ENCODE measurements around the gene MS4A15. TPM values are rescaled to one million over a fixed set of nuclear protein-coding genes. Genes with fewer than 3 reads are reported as not detected.

Gene MS4A15
- total RNA-seq, 4 donors from 2014 or later = not detected

DNA sequence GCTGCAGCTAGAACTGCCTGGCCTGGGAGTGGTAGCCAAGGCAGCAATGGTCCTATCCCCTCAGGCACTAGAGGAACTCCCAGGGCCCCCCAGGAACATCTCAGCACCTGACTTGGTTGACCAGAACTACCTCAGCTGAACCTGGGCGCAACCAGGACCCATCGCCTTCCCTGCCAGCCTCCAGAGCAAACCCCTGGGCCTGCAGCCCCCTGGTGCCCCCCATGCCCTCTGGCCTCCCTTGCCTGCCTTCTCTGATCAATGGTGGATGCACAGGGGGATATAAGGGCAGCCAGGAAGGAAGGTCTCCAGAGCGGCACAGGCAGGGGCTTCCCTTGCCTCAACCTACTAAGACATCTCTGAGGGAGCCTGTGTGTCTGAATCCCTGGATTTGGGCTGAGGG is 42.0 kb downstream of the MS4A15 start:
- no peaks in the 10 kb centered on the region for H3K36me3 ChIP-seq
- no peak for TF ChIP-seq CTCF (IDR thresholded peaks at IDR 0.05)
- no peak for TF ChIP-seq POLR2A (IDR thresholded peaks at IDR 0.05)
- DNase-seq = no peak
- H3K9me3 ChIP-seq = no peaks in the 10 kb centered on the region
- intact Hi-C loops (cut with DNase I) = no loop called here
- H3K27ac ChIP-seq = no peak overlapping the region
- H3K4me1 ChIP-seq = no peaks in the 10 kb centered on the region
- H3K4me3 ChIP-seq = no peak overlapping the region
- H3K27me3 ChIP-seq = peaks cover 0 to 18% (median 0%) of the 10 kb centered on the region in 4 donors
- 83% methylated on average over 1 of the region's 3 CpGs; no CpG with 5 or more reads in 1 of the 2 donors for WGBS, 2 donors

- peaks cover 0 to 28% (median 0%) of the 10 kb centered on the region in 4 donors for H3K27me3 ChIP-seq
- 84 to 92% methylated on average over 9 to 10 of the region's 10 CpGs for WGBS, 2 donors
- H3K9me3 ChIP-seq = no peaks in the 10 kb centered on the region
- intact Hi-C loops (cut with DNase I) = no loop called here
- no peaks in the 10 kb centered on the region for H3K4me1 ChIP-seq
- H3K36me3 ChIP-seq = no peaks in the 10 kb centered on the region
- no peak overlapping the region for H3K4me3 ChIP-seq
- no peak for DNase-seq
- TF ChIP-seq CTCF (IDR thresholded peaks at IDR 0.05) (no peak), POLR2A (IDR thresholded peaks at IDR 0.05) (no peak)
- no peak overlapping the region for H3K27ac ChIP-seq
These were observed 44.5 kb downstream of the MS4A15 start for GRCh38 chr11:60801194-60801593.

DNA sequence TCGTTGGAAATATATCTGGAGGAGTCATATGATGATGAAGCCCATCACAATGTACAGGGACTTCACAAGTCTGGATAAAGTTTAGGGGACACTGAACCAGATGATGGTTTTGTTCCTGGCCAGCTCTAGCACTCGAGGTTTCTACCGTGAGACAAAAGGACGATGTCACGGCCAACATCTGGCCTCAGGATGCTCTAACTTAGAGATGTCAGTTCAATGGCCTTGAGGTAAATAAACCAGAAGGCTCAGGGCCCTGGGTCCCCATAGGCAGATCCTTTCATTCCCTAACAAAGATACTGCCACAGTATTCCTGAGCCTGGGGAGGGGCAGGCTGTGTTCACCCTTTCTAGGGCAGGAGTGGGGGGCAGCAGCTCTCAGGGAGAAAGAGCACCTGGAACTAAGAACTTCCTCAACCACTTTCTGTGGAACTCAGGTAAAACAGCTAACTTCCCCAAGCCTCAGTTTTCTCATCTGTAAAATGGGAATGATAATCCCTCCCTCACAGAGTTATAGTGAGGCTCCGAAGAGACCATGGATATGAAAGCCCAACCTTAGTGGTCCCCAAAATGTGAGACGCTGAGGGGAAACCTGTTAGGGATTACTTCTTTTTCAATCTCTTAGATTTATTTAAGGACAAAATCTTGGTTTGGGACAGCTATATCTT is 46.7 kb downstream of the MS4A15 start:
- Histone ChIP-seq H3K27ac (no peak overlapping the region), H3K36me3 (no peaks in the 10 kb centered on the region), H3K4me3 (no peak overlapping the region), H3K9me3 (no peaks in the 10 kb centered on the region), H3K4me1 (no peaks in the 10 kb centered on the region), H3K27me3 (peaks cover 0 to 17% (median 0%) of the 10 kb centered on the region in 4 donors)
- WGBS, 2 donors = 75 to 80% methylated on average over 7 of the region's 7 CpGs
- no peak for DNase-seq
- TF ChIP-seq POLR2A (IDR thresholded peaks at IDR 0.05) = no peak
- no peak for TF ChIP-seq CTCF (IDR thresholded peaks at IDR 0.05)
- intact Hi-C loops (cut with DNase I) = no loop called here

DNA sequence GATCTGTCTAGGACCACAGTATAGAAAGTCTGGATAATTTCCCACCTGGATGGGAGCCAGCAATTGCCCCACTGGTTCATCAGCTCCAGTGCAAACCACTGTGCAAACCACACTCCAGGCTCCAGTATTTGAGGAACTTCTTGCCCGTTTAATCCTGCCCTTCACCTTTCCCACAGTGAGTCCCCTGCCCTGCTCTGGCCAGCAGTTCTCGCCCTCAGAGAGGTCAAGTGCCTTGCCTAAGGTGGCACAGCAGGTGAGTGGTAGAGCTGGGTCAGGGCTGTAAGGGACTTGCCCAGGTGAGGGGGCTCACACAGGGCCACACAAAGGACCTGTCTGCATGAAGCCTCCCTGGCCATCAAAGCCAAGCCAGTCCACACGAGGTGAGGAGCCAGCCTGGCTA is 52.6 kb downstream of the MS4A15 start:
- no peaks in the 10 kb centered on the region for H3K9me3 ChIP-seq
- TF ChIP-seq CTCF (IDR thresholded peaks at IDR 0.05) (no peak), POLR2A (IDR thresholded peaks at IDR 0.05) (no peak)
- 59 to 67% methylated on average over 2 to 3 of the region's 3 CpGs for WGBS, 2 donors

GRCh38 chr11:60809691-60810090 is 53.0 kb downstream of the MS4A15 start:
- no peak for DNase-seq
- Histone ChIP-seq H3K36me3 (no peaks in the 10 kb centered on the region), H3K9me3 (no peaks in the 10 kb centered on the region), H3K4me1 (peaks cover 0 to 6% (median 0%) of the 10 kb centered on the region in 3 donors), H3K4me3 (no peak overlapping the region), H3K27me3 (peaks cover 0 to 18% (median 0%) of the 10 kb centered on the region in 4 donors), H3K27ac (no peak overlapping the region)
- 72 to 73% methylated on average over 11 of the region's 11 CpGs for WGBS, 2 donors
- no peak for TF ChIP-seq POLR2A (IDR thresholded peaks at IDR 0.05)
- no peak for TF ChIP-seq CTCF (IDR thresholded peaks at IDR 0.05)
- intact Hi-C loops (cut with DNase I) = no loop called here

More for the DNA sequence above, 52.6 kb downstream of the MS4A15 start:
- intact Hi-C loops (cut with DNase I) = no loop called here
- Histone ChIP-seq H3K4me1 (peaks cover 0 to 6% (median 0%) of the 10 kb centered on the region in 3 donors), H3K4me3 (no peak overlapping the region), H3K27me3 (peaks cover 0 to 18% (median 0%) of the 10 kb centered on the region in 4 donors), H3K36me3 (no peaks in the 10 kb centered on the region), H3K27ac (no peak overlapping the region)
- DNase-seq = no peak

All from esophagus squamous epithelium (tissue), 5 donors.